Mononuclear cell (primary cell): ENCODE measurements around the gene ATG2B. TPM values are rescaled to one million over a fixed set of nuclear protein-coding genes. Genes with fewer than 3 reads are reported as not detected.

ENCODE experiments used
- H3K27me3 ChIP-seq: 2 replicates; pipeline ENCODE4 v1.6.0; 2011; ENCODE audit warnings: low read length, control low read depth; ENCODE audit not compliant: insufficient read depth
- H3K4me1 ChIP-seq: 2 replicates; pipeline ENCODE4 v1.5.1; 2011; ENCODE audit warnings: mild to moderate bottlenecking, low read length, control low read depth; ENCODE audit not compliant: insufficient read depth
- H3K4me3 ChIP-seq: 2 replicates; pipeline ENCODE4 v1.5.1; 2011; ENCODE audit warnings: mild to moderate bottlenecking, low read length, moderate library complexity
- H3K9me3 ChIP-seq: 2 replicates; pipeline ENCODE4 v1.5.1; 2011; ENCODE audit warnings: low read depth, mild to moderate bottlenecking, control low read depth, low read length
- total RNA-seq: library from RNA; depleted of rRNA; stranded (reverse); fragments of >200 nt; gene quantifications from one replicate; pipeline ENCODE4 v1.2.3, GENCODE V29; 2012

The ATG2B gene
- total RNA-seq, 1 donor, result 29.8 TPM

- H3K27me3 ChIP-seq, result no peaks in the 10 kb centered on the region
- H3K9me3 ChIP-seq, result no peaks in the 10 kb centered on the region
- no peaks in the 10 kb centered on the region for H3K4me1 ChIP-seq
- no peak overlapping the region for H3K4me3 ChIP-seq
These were observed 89.0 kb downstream of the ATG2B start for GRCh38 chr14:96274122-96274521.

- H3K27me3 ChIP-seq, result no peaks in the 10 kb centered on the region
- H3K4me3 ChIP-seq, result no peak overlapping the region
- no peaks in the 10 kb centered on the region for H3K9me3 ChIP-seq
- no peaks in the 10 kb centered on the region for H3K4me1 ChIP-seq
These were observed 89.5 kb downstream of the ATG2B start for GRCh38 chr14:96273629-96274028.

- Histone ChIP-seq H3K4me1 (no peaks in the 10 kb centered on the region), H3K27me3 (no peaks in the 10 kb centered on the region), H3K9me3 (no peaks in the 10 kb centered on the region), H3K4me3 (no peak overlapping the region)
These were observed 90.2 kb downstream of the ATG2B start for GRCh38 chr14:96272777-96273473.

GRCh38 chr14:96271421-96271762 lies 91.7 kb downstream of the ATG2B start:
- Histone ChIP-seq H3K9me3 (no peaks in the 10 kb centered on the region), H3K27me3 (no peaks in the 10 kb centered on the region), H3K4me1 (no peaks in the 10 kb centered on the region), H3K4me3 (no peak overlapping the region)

GRCh38 chr14:96270565-96271420 lies 92.3 kb downstream of the ATG2B start:
- H3K9me3 ChIP-seq, result no peaks in the 10 kb centered on the region
- no peak overlapping the region for H3K4me3 ChIP-seq
- no peaks in the 10 kb centered on the region for H3K4me1 ChIP-seq
- no peaks in the 10 kb centered on the region for H3K27me3 ChIP-seq

GRCh38 chr14:96269359-96269710 lies 93.8 kb downstream of the ATG2B start:
- H3K4me3 ChIP-seq, result no peak overlapping the region
- H3K4me1 ChIP-seq, result no peaks in the 10 kb centered on the region
- no peaks in the 10 kb centered on the region for H3K9me3 ChIP-seq
- H3K27me3 ChIP-seq, result no peaks in the 10 kb centered on the region

GRCh38 chr14:96268431-96269358 lies 94.4 kb downstream of the ATG2B start:
- Histone ChIP-seq H3K4me1 (no peaks in the 10 kb centered on the region), H3K27me3 (no peaks in the 10 kb centered on the region), H3K9me3 (no peaks in the 10 kb centered on the region), H3K4me3 (no peak overlapping the region)

- no peak overlapping the region for H3K4me3 ChIP-seq
- H3K4me1 ChIP-seq, result no peaks in the 10 kb centered on the region
- no peaks in the 10 kb centered on the region for H3K9me3 ChIP-seq
- no peaks in the 10 kb centered on the region for H3K27me3 ChIP-seq
These were observed 95.2 kb downstream of the ATG2B start for GRCh38 chr14:96267916-96268315.

- Histone ChIP-seq H3K4me1 (no peaks in the 10 kb centered on the region), H3K4me3 (no peak overlapping the region), H3K27me3 (no peaks in the 10 kb centered on the region), H3K9me3 (no peaks in the 10 kb centered on the region)
These were observed 95.8 kb downstream of the ATG2B start for GRCh38 chr14:96267336-96267735.

GRCh38 chr14:96265383-96266095 lies 97.6 kb downstream of the ATG2B start:
- Histone ChIP-seq H3K27me3 (no peaks in the 10 kb centered on the region), H3K4me3 (no peak overlapping the region), H3K9me3 (no peaks in the 10 kb centered on the region), H3K4me1 (no peaks in the 10 kb centered on the region)

GRCh38 chr14:96264853-96265252 lies 98.3 kb downstream of the ATG2B start:
- H3K4me3 ChIP-seq, result no peak overlapping the region
- H3K4me1 ChIP-seq, result no peaks in the 10 kb centered on the region
- no peaks in the 10 kb centered on the region for H3K9me3 ChIP-seq
- no peaks in the 10 kb centered on the region for H3K27me3 ChIP-seq

GRCh38 chr14:96264200-96264553 lies 99.0 kb downstream of the ATG2B start:
- Histone ChIP-seq H3K4me3 (no peak overlapping the region), H3K9me3 (no peaks in the 10 kb centered on the region), H3K27me3 (no peaks in the 10 kb centered on the region), H3K4me1 (no peaks in the 10 kb centered on the region)

GRCh38 chr14:96263347-96264199 lies 99.6 kb downstream of the ATG2B start:
- H3K4me3 ChIP-seq, result no peak overlapping the region
- no peaks in the 10 kb centered on the region for H3K4me1 ChIP-seq
- no peaks in the 10 kb centered on the region for H3K9me3 ChIP-seq
- no peaks in the 10 kb centered on the region for H3K27me3 ChIP-seq
